K562 (cell line): Measurements from ENCODE around the gene RTF1. TPM values are rescaled to one million over a fixed set of nuclear protein-coding genes. Genes with fewer than 3 reads are reported as not detected.

ENCODE experiments used
- ATF1 ChIP-seq, 2 experiments: fragments of 450-650 bp in 1 of 2; IDR thresholded peaks; 2 replicates each; pipeline ENCODE4 v1.6.1; 2016; ENCODE audit warnings: missing compliant biosample characterization in 1 of 2, missing genetic modification characterization in 1 of 2
- CCAR2 ChIP-seq: fragments of 200-400 bp; formaldehyde crosslinking; IDR thresholded peaks from 2 replicates; pipeline ENCODE4 v1.6.1; 2017; ENCODE audit warnings: mild to moderate bottlenecking, low read depth, low read length
- CCNT2 ChIP-seq: IDR thresholded peaks from 2 replicates; pipeline ENCODE4 v1.6.1; 2011; ENCODE audit warnings: borderline replicate concordance, low read depth, mild to moderate bottlenecking, moderate library complexity, mixed read lengths, low read length; ENCODE audit not compliant: insufficient read length; ENCODE audit errors: extremely low read depth
- CUX1 ChIP-seq: fragments of 200-800 bp; sonication (Bioruptor generic); IDR thresholded peaks from 2 replicates; pipeline ENCODE4 v1.6.1; 2016; ENCODE audit warnings: missing genetic modification characterization, missing compliant biosample characterization
- DLX4 ChIP-seq: fragments of 250-450 bp; sonication (Bioruptor Pico); IDR thresholded peaks from 2 replicates; pipeline ENCODE4 v1.6.1; 2021; ENCODE audit warnings: mild to moderate bottlenecking
- GABPA ChIP-seq: fragments of 200-800 bp; sonication (Bioruptor generic); conservative IDR thresholded peaks from 2 replicates; pipeline ENCODE4 v1.6.1; 2016; ENCODE audit warnings: low read depth, missing genetic modification characterization, missing compliant biosample characterization
- GTF2F1 ChIP-seq: IDR thresholded peaks from 2 replicates; pipeline ENCODE4 v1.6.1; 2011; ENCODE audit warnings: low read depth, low read length, improper control_type of control experiment
- HDAC3 ChIP-seq: fragments of 450-650 bp; IDR thresholded peaks from 2 replicates; pipeline ENCODE4 v1.6.1; 2018; ENCODE audit warnings: borderline replicate concordance, mild to moderate bottlenecking, moderate library complexity; ENCODE audit not compliant: partially characterized antibody
- MAX ChIP-seq: sonication (generic); formaldehyde crosslinking; IDR thresholded peaks from 2 replicates; pipeline ENCODE4 v1.9.0; 2022; ENCODE audit warnings: mild to moderate bottlenecking, missing genetic modification reagents
- MNT ChIP-seq, 2 experiments: fragments of 450-650 bp; conservative IDR thresholded peaks; 2 replicates each; pipeline ENCODE4 v1.6.1; 2017; ENCODE audit warnings: mild to moderate bottlenecking in 2 of 2, moderate library complexity in 2 of 2
- RFX1 ChIP-seq: fragments of 450-650 bp; IDR thresholded peaks from 2 replicates; pipeline ENCODE4 v1.6.1; 2016; ENCODE audit warnings: mild to moderate bottlenecking, moderate library complexity
- SP1 ChIP-seq: sonication (generic); formaldehyde crosslinking; IDR thresholded peaks from 2 replicates; pipeline ENCODE4 v1.8.1; 2022; ENCODE audit warnings: mild to moderate bottlenecking, missing genetic modification reagents
- SPI1 ChIP-seq: IDR thresholded peaks from 2 replicates; pipeline ENCODE4 v1.6.1; 2011; ENCODE audit warnings: low read depth, low read length, control low read depth, borderline replicate concordance
- SRSF3 ChIP-seq: fragments of 200-400 bp; formaldehyde crosslinking; IDR thresholded peaks from 2 replicates; pipeline ENCODE4 v1.6.1; 2016; ENCODE audit warnings: mild to moderate bottlenecking, low read length, moderate library complexity; ENCODE audit not compliant: insufficient read depth
- THAP7 ChIP-seq: fragments of 250-450 bp; sonication (Bioruptor Pico); IDR thresholded peaks from 2 replicates; pipeline ENCODE4 v1.5.0; 2021
- ZBTB7A ChIP-seq: IDR thresholded peaks from 2 replicates; pipeline ENCODE4 v1.6.1; 2011; ENCODE audit warnings: low read depth, mild to moderate bottlenecking, low read length, moderate library complexity, borderline replicate concordance; ENCODE audit not compliant: control insufficient read depth
- ZBTB8A ChIP-seq: fragments of 450-650 bp; IDR thresholded peaks from 2 replicates; pipeline ENCODE4 v1.6.1; 2018; ENCODE audit warnings: mild to moderate bottlenecking, moderate library complexity; ENCODE audit not compliant: partially characterized antibody
- ZNF3 ChIP-seq: fragments of 250-450 bp; sonication (Bioruptor Pico); IDR thresholded peaks from 2 replicates; pipeline ENCODE4 v1.5.0; 2021; ENCODE audit warnings: mild to moderate bottlenecking, moderate library complexity
- polyA plus RNA-seq, 8 experiments: library from polyadenylated mRNA; depleted of rRNA in 4 of 8; stranded (reverse) in 5 of 8; unstranded in 3 of 8; fragments of >200 nt; fragmentation: Nextera tagmentation in 2 of 8; fragmentation: Illumina TruSeq in 1 of 8; extraction: Ambion mirVana in 2 of 8; extraction: Trizol in 1 of 8; gene quantifications; 2 replicates each; pipeline versions ENCODE4 v1.2.1 to v1.2.3, GENCODE V29; 2011 to 2014; ENCODE audit warnings: inconsistent platforms in 1 of 8, missing spikeins in 1 of 8
- total RNA-seq, 7 experiments: library from RNA; depleted of rRNA in 6 of 7; stranded (reverse); fragments of >200 nt in 6 of 7; fragmentation: Illumina TruSeq in 2 of 7; extraction: Trizol in 2 of 7; gene quantifications; 2 replicates each; pipeline versions ENCODE4 v1.2.1 to v1.2.3, GENCODE V29; 2011 to 2021; ENCODE audit warnings: low replicate concordance in 1 of 7

The RTF1 gene
- total and polyA plus RNA-seq, 9 of the 15 experiments (the other 6 are each of a cell fraction or from before 2014, with no cell fraction given), result 7.6 to 69.5 (median 31.5) TPM

- TF ChIP-seq THAP7 (no peak), ATF1 (CRISPR knock-in tag; IDR thresholded peaks at IDR 0.05) (no peak), ATF1 (tag; IDR thresholded peaks at IDR 0.05) (peak; percentile 51), SRSF3 (no peak), ZBTB8A (no peak), GABPA (tag) (peak; percentile 48), DLX4 (CRISPR knock-in tag) (no peak), MAX (CRISPR knock-in tag) (peak; percentile 80), MNT (conservative IDR thresholded peaks at IDR 0.05) (peak in 1 of 2 experiments; percentile 65; a peak in 3 of 4 replicates), ZBTB7A (peak; percentile 10; the same call in 1 of the 2 replicates), SP1 (CRISPR knock-in tag) (0 out of 2 replicates have a peak, but pooled peaks have one; percentile 9), SPI1 (peak; percentile 17; the same call in 1 of the 2 replicates), HDAC3 (no peak), CCNT2 (peak; percentile 87), CUX1 (CRISPR knock-in tag) (no peak), RFX1 (no peak), GTF2F1 (0 out of 2 replicates have a peak, but pooled peaks have one; percentile 8), CCAR2 (no peak), ZNF3 (CRISPR knock-in tag) (no peak)
Measured at GRCh38 chr15:41495736-41496599, 79.1 kb downstream of the RTF1 start (continued).
